ENCODE data around the gene CCBE1.

Gene CCBE1

DNA sequence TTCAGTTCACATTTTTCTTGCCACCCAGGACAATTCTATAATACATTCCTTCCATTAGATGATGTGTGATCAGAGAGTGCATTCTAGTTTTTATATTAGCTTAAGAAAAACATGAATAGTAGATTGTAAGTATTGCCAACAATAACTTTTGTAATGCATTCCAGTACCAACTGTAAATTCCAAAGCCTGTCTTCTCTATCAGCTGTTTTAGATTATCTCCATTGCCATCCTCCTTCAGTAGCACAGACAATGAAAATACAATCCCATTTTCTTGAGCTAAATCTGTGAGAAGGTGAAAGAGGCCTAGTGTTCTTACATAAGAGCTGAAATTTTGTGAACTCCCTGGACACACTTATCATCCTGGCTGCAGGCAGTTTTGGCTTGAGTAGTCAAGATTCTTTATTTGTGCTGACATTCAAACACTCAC lies 103.9 kb downstream of the CCBE1 start:
- TF ChIP-seq, protein P1, sequence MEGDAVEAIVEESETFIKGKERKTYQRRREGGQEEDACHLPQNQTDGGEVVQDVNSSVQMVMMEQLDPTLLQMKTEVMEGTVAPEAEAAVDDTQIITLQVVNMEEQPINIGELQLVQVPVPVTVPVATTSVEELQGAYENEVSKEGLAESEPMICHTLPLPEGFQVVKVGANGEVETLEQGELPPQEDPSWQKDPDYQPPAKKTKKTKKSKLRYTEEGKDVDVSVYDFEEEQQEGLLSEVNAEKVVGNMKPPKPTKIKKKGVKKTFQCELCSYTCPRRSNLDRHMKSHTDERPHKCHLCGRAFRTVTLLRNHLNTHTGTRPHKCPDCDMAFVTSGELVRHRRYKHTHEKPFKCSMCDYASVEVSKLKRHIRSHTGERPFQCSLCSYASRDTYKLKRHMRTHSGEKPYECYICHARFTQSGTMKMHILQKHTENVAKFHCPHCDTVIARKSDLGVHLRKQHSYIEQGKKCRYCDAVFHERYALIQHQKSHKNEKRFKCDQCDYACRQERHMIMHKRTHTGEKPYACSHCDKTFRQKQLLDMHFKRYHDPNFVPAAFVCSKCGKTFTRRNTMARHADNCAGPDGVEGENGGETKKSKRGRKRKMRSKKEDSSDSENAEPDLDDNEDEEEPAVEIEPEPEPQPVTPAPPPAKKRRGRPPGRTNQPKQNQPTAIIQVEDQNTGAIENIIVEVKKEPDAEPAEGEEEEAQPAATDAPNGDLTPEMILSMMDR (conservative IDR thresholded peaks at IDR 0.05; ENCODE audit: low read length) = peak; percentile 40
- DNase-seq (ENCODE audit: low read depth) = peak; percentile 96
- no peak overlapping the region for H3K4me3 ChIP-seq (ENCODE audit: low read length)

DNA sequence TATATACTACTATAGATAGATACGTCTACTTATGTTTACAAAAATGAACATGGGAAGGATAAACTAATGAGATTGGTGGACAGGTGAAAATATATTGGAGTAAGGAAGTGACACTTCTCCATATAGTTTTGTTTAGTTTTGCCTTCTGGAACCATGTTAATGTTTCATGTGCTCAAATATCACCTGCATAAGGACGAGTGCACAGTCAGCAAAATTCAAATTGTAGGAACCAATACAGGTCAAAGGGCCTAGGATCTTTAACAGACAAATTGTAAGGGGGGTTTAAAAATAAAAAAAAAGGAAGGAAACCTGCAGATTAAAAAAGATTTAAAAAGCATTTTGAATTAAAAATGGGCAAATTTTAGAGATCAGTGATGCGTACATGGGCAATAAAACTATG lies 104.6 kb downstream of the CCBE1 start:
- H3K4me3 ChIP-seq (ENCODE audit: low read length) = no peak overlapping the region
- no peak for DNase-seq (ENCODE audit: low read depth)
- TF ChIP-seq, protein P1 (conservative IDR thresholded peaks at IDR 0.05; ENCODE audit: low read length) = no peak

DNA sequence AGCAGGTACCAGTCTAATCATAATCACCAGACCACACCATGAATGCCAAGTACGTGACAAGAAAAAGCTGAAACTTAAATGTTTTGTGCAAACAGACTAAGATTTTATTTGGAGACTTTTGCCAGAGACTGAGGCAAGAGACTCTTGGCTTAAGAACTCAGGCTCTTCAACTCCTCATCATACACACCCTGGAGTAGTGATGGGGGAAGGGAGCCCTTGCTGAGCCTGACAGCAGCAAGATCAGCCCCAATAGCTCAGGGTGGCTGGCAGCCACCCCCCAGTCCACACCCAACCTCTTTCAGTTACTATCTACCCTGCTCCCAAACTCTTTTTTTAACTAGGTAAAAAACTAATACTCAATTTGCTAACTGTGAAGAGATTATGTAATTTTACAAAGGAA lies 114.8 kb downstream of the CCBE1 start:
- TF ChIP-seq, protein P1 (conservative IDR thresholded peaks at IDR 0.05; ENCODE audit: low read length) = no peak
- no peak overlapping the region for H3K4me3 ChIP-seq (ENCODE audit: low read length)
- DNase-seq (ENCODE audit: low read depth) = no peak

DNA sequence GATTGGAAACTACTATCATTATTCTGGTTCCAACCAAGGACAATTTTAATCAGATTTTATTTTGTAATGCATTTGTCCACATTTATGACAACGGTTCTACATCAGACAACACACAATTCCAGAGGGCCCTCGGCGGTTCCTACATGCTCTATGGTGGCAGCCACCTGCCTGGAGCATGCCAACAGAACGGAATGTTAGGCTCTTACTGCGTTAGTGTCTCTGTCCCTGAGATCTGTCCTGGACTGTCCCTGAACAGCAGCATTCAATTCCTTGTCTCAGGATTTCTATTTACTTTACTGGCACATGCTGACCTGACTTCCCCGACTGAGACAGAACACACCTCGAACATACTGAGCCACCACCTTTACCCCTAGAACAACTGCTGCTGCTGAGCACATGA lies 117.7 kb downstream of the CCBE1 start:
- DNase-seq (ENCODE audit: low read depth) = no peak
- TF ChIP-seq, protein P1 (conservative IDR thresholded peaks at IDR 0.05; ENCODE audit: low read length) = no peak
- no peak overlapping the region for H3K4me3 ChIP-seq (ENCODE audit: low read length)

DNA sequence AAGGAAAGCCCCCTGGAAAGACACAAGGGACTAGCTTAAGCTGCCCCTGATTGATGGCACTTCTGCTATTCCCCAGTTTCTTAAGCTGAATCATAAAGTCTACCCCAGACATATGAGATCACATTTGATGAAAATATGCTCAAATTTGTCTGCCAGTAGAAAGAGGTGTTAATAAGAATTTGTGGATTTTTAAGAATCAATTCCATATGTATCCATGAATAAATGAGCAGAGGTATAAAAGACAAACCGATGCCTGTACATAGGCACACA lies 119.9 kb downstream of the CCBE1 start:
- H3K4me3 ChIP-seq (ENCODE audit: low read length) = no peak overlapping the region
- DNase-seq (ENCODE audit: low read depth) = no peak
- TF ChIP-seq, protein P1 (conservative IDR thresholded peaks at IDR 0.05; ENCODE audit: low read length) = no peak

DNA sequence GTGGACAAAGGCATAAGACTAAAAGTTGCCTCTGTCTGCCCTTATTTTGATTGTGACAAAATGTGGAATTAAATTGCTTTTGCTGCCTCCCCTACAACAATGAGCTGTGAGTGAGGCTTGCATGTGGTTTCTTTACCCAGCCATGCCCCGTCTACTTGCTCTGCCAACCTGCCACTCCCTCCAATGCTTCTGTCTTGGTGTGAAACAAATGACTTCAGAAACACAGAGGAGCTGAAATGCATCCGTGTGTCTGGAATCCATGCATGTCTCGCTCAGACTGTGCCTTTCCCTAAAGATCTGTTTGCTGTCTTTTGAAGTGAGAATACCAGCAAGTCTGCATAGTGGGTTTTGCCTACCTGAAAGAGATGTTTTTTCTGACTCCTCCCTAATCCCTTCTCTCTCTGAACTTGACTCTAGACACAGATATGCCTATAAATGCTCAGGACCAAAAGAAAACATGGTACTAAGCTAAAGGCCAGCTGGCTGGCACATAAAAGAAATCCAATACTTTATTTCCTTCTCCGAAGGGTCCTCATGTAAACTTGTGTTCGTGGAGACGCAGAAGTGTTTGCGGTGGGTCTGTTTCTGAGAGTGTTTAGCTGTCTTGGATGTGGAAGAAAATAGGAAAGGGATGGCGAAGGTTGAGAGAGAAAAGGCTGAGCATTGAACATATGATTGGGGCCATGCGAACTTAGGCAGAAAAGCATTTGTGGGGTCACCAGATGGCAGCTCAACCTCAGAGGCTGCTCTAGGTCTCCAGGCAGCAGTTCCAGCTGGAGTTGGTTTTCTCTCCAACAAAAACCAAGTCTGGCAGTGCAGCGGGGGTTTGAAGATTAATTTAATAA lies 120.5 kb downstream of the CCBE1 start:
- DNase-seq (ENCODE audit: low read depth) = no peak
- TF ChIP-seq, protein P1 (conservative IDR thresholded peaks at IDR 0.05; ENCODE audit: low read length) = no peak

DNA sequence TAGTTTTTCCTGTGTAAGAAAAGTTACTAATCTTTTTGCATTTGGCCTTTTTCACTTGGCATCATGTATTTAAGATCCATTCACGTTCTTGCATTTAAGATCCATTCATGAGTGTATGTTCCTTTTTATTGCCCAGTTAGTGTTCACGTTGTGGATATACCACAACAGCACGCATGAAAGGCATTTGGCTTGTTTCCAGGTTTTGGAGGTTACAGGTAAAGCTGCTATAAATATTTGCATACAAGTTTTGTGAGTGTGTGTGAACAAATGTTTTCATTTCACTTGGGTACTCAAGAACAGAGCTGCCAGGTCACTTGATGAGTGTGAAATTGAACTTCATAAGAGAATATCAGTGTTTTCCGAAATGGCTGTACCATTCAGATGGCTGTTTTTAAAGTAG lies 121.2 kb downstream of the CCBE1 start:
- DNase-seq (ENCODE audit: low read depth) = no peak
- no peak overlapping the region for H3K4me3 ChIP-seq (ENCODE audit: low read length)
- TF ChIP-seq, protein P1 (conservative IDR thresholded peaks at IDR 0.05; ENCODE audit: low read length) = no peak

More for the DNA sequence above, 120.5 kb downstream of the CCBE1 start:
- no peak overlapping the region for H3K4me3 ChIP-seq (ENCODE audit: low read length)
